Myocyte (in vitro differentiated cells): ENCODE measurements around the gene SMARCB1. TPM values are rescaled to one million over a fixed set of nuclear protein-coding genes. Genes with fewer than 3 reads are reported as not detected.

Experiments
- DNase-seq: peaks from one replicate; pipeline ENCODE4 v3.0.0-alpha.2; 2012; ENCODE audit warnings: low read depth
- total RNA-seq: library from RNA; depleted of rRNA; stranded (reverse); fragments of >200 nt; gene quantifications from 2 replicates; pipeline ENCODE4 v1.2.3, GENCODE V29; 2014

Gene SMARCB1
- total RNA-seq, 1 donor from 2014 or later: 58.8 TPM

DNA sequence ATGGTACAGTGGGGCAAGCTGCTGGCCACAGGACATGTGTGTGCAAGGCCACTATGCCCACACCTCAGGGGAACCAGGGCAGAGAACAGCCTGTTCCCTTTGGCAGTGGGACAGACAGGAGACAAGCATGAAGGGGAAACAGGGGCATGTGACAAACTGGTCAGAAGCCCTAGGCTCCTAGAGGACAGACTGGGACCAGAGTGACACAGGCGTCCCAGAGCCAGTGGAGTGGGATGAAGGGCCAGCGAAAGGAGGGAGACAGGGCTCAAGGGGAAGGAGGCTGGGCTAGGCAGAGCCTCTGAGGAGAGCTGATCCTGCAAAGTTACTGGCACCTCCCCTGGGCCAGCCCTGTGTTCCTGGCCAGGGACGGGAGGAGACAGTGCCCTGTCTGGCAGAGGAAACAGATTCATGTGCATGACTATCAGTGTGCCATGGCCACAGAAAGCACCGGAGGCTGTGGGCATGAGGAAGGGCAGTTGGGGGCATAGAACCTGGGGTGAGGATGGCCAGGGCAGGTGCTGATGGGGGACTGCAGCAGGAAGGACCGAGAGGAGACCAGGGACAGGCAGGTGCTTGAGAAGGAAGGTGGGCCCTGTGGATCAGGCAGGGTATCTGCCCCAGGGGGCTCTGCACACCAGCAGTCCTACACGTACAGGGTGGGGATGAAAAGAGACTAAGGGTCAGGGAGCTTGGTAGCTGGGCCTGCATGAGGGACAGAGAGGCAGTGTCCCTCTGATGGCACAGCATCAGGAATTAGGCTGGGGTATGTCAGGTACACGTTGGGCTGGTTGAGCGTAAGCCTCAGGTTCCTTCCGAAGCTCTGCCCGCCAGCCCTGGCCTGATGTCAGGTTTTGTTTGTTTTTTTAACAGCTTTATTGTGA is 42.3 kb downstream of the SMARCB1 start:
- no peak for DNase-seq

DNA sequence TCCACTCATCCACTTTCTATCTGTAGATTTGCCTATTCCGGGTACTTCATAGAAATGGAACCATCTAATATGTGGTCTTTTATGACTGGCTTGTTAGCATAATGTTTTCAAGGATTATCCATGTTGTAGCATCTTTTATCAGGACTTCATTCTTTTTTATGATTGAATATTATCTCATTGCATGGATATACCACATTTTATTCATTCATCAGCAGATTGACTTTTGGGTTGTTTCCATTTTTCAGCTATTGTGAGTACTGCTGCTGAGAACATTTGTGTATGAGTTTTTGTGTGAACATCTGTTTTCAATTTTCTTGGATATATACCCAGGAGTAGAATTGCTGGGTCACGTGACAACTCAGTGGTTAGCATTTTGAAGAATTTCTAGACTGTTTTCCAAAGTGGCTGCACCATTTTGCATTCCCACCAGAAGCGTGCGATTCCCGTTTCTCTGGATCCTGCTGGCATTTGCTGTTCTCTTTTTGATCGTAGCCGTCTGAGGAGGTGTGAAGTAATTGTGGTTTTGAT is 43.1 kb downstream of the SMARCB1 start:
- DNase-seq: peak; percentile 65

DNA sequence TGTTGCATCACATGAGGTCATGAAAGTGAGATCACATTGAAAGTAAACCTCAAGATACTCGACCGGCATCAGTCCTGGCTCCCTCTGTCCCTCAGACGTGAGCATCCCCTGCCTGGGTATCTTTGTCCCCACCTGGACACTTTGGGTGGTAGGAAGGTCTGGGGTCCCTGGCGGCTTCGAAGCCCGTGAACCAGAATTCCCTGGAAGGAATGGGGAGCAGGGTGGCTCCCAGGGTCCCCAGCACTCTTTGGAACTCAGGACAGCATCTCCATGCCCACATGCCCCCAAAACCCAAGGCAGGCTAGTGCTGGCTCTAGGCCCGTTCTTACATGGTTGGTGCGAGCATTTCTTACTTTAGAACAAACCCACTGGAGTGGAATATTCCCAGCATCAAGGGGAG is 44.5 kb downstream of the SMARCB1 start:
- no peak for DNase-seq

DNA sequence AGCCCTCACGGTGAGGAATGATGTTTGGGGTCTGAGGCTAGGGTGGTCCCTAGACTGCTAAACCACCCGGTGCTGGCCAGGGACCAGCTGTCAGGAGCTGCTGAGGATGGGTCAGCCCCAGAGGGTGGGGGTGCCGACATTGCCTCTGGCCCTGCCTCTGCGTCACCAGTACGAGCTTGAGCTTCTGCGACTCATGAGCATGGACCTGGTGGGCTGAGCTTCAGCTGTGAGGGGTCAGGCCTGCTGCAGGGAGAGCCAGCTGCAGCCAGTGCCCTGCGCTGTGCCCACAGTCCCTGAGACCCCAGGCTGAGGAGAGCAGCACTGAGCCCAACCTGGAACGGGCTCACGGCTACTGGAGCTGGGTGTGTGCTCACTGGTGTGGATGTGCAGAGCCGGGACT is 45.0 kb downstream of the SMARCB1 start:
- no peak for DNase-seq

DNA sequence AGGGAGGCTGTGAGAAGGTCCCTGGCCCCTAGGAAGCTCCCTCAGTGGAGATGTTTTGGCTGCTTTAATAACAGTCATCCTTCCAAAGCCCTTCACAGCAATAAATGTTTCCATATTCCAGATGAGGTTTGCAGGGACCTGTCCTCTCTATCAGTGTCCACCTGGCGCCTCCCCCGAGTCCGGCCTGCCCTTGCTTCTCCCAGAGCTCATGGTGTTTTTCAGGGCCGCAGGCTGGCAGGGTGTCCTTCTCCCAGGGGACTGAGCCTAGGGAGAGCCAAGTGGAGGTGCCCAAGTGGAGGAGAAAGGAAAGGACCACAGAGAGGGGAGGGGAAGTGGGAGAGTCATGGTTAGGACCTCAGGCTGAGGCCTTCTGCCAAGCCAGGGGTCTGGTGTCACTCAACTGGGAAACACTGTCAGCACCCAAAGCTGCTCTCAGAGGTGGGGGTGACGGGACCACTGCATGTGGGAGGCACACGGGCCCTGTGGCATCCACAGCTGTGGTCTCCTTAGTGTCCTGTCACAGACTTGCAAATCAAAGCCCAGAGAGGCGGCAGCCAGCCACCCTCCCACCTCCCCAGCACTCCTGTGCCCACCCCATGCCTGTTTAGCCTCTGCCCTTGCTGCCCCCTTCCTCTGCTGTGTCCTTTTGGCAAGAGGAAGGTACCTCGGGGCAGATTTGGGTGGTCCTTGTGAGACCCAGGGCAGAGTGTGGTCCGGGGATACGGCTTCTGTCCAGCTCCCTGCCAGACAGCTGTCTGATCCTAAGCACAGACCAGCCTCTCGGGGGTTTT is 45.7 kb downstream of the SMARCB1 start:
- DNase-seq: peak; percentile 38

DNA sequence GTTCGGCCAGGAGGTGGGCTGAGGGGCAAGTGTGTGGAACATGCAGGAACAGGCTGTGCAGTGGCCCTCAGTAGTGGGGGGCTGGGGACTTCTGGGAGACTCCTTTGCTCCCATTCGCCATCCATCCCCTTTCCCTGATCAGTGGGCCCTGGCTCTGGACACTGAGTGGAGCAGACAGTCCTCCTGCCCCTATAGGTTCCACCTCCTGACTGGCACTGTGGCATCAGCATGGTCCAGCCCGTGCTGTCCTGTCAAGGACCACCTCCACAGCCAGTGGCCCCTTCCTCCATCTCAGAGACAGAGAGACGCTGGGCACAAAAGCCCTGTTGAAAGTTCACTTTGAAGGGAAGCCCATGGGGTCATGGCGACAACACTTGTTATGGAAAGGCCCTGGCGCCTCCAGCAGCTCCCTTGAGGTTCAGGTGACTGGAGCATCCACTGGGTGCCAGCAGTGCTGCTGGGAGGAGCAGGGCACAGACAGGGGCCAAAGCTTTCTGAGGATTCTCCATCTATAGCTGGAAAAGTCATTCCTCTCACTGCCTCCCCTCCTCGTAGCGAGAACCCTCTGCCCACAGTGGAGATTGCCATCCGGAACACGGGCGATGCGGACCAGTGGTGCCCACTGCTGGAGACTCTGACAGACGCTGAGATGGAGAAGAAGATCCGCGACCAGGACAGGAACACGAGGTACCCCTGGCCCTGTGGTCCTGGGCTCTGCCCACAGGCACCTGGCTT is 46.4 kb downstream of the SMARCB1 start:
- DNase-seq: no peak

DNA sequence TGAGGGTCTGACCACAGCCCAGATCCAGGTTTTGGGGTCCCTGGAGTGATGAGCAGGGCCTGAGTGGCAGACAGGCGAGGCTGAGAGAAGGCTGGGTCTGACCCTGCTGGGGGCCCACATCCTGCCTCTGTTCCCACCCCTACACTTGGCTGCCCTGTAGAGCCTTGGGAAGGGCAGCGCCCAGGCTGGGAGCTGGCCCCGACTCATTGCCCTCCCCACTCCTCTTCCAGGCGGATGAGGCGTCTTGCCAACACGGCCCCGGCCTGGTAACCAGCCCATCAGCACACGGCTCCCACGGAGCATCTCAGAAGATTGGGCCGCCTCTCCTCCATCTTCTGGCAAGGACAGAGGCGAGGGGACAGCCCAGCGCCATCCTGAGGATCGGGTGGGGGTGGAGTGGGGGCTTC is 47.1 kb downstream of the SMARCB1 start:
- no peak for DNase-seq

DNA sequence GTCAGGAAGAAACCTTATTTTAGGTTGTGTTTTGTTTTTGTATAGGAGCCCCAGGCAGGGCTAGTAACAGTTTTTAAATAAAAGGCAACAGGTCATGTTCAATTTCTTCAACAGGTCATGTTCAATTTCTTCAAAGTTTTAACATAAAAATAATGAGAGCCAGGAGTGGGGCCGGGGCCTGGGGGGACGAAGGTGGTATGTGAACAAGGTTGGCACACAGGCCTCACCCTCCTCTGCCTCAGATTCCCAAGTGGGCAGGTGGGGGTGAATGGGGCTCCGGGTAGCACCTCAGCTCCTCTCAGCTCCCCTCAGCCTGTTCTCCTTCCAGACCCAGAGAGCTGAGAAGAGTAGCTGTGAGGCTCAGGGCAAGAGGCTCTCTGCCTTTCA is 47.6 kb downstream of the SMARCB1 start:
- no peak for DNase-seq

DNA sequence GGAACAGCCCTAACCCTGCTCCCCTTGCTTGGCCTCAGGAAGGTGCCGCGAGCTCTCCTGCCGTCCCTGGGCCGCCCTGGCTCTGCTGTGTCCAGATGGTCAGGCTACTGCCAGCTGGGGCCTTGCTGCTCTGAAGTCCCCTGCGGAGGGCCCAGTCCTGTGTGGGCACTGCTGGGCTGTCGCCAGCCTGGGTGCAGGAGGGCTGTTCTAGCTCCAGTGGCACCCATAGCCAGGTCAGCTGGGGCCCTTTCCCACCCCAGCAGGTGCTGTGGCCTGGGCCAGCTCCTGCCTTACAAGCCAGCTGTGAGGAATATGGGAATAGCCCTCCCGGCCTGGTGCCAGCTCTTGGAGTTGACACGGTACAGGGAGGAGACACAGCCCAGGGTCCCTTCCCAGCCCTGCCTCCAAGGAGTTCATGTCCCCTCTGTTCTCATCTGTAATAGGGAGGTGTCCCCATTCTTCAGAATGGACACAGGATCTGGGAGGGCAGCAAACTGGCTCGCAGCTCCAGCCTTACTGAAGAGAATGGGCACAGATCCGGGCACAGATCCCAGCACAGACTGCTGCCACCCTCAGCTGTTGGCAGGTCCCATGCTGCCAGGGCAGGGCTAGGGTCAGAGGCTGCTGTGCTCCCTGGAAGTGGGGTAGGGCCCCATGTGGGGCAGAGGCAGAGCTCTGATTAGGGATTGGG is 48.2 kb downstream of the SMARCB1 start:
- DNase-seq: peak; percentile 89

DNA sequence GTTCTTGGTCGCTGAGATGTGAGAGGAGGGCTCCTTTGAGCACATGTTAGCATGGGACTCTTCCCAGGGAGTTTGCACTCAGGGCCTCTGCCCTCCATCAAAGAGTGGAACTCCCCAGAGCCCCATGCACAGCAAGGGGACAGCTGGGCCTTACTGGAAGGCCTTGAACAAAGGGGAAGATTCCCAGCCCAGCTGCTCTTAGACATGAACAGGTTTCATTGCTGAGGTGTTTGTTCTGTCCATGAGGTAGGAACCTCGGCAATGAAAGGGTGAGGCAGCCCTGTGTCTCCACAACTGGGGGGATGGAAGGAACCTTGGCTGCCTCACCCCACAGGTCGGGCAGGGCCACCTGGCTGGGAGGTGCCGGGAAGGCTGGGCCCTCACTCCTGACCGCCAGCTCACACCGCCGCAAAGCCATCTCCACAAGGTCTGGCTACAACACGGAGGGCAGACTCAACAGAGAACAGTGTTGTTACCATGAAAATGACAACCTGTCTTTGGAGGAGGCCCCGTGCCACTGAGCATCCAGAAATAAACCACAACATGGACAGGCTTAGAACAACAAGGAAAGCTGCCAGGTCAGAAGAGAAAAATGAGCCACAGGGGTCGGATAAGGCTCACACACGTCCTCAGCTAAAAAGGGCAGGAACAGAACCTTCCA is 48.8 kb downstream of the SMARCB1 start:
- peak; percentile 69 for DNase-seq

DNA sequence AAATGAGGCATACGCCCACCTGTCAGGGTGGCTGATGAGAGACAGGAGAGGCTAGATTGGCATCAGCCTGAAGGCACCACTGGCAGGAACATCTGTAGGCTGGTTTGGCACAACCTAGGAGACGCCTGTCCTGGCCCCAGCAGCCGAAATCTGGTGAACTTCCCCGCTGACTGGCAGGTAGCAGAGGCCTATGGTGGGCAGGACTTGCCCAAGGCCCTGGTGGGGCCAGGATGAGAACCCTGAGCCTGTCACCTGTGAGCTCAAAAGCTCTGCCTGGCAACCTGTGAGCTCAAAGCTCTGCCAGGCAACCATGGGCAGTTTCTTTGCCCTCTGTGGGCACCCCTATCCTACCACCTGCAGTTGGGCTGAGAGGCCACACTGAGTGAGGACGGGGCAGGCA is 49.5 kb downstream of the SMARCB1 start:
- DNase-seq: no peak

DNA sequence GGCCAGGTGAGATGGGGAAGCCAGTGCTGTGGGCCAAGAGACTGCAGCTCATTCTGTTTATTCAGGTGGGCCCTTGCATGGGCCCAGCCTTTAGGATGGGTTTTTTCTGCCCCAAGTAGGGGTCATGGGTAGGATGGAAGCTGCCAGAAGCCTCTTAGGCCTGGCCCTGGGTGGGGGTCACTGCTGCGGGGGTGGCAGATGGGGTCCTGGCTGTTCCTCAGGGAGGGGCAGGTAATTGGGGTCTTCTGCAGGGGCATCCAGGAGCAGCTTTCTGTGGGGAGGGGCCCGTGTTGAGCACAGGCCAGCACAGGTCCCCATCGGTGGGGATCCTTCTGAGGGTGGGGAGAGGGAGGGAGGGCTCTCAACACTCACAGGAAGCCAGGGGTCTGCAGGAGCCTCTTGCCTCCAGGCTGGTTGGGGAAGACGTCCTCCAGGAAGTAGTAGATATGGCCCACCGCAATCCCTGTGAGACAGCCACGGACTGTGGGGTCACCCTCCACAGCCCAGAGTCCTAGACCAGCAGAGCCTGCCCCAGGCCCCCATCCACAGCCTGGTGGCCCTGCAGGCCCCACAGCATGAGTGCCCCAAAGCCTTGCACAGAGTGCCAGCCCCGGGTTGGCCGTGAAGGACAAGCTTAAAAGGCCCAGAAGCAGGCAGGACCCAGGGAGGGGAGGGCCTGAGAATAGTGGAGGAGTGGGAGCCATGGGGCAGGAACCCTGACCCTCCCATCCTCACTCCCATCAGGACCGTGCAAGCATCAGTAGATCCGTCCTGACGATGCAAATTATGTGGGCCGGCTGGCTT is 50.1 kb downstream of the SMARCB1 start:
- DNase-seq: no peak

DNA sequence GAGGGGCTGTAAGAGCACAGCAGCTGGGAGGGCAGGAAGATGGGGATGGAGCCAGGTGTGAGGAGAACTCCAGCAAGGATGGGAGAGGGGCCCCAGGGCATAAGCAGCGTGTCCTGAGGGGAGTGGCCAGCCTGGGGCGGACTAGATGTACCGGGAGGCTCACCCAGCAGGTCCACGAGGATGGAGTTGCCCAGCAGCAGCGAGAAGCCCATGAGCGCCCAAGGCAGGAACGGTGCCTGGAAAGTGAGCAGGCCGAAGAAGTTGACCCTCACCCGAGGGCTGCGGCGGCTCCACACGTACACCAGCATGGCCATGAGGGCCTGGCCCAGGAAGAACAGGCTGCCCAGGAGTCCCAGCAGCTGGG is 50.7 kb downstream of the SMARCB1 start:
- no peak for DNase-seq

DNA sequence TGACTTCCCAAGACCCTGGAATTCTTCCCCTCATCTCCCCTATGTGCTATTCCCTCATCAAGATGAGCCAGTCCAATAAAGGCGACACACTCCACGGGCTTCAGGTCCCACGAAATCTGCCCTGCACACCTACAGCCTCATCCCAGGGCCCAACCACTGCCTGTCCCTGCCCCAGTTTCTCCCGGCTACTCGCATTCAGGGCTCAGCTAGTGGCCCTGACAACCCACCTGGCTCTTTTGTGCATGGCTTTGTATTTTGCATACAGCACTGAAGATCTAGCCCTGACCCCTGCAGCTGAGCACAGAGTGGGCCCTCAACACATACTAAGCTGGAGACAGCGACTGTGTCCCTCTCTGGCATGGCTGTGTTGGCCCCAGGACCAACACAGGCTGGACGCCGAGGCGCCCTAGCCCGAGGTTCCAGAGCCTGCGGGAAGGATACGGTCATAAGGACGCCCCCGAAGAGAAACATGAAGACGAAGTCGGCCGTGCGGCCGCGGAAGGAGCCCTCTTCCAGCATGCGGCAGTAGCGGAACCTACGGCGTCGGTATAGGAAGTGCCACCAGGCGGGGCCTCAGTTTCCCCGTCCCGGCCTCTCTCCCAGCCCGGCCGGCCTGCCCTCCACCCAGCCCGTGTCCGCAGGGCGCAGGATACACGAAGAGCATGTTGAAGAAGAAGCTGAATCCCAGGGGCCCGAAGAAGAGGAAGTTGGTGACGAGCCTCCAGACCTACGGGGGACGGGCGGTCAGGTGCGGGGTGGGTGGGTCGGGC is 51.3 kb downstream of the SMARCB1 start:
- no peak for DNase-seq

DNA sequence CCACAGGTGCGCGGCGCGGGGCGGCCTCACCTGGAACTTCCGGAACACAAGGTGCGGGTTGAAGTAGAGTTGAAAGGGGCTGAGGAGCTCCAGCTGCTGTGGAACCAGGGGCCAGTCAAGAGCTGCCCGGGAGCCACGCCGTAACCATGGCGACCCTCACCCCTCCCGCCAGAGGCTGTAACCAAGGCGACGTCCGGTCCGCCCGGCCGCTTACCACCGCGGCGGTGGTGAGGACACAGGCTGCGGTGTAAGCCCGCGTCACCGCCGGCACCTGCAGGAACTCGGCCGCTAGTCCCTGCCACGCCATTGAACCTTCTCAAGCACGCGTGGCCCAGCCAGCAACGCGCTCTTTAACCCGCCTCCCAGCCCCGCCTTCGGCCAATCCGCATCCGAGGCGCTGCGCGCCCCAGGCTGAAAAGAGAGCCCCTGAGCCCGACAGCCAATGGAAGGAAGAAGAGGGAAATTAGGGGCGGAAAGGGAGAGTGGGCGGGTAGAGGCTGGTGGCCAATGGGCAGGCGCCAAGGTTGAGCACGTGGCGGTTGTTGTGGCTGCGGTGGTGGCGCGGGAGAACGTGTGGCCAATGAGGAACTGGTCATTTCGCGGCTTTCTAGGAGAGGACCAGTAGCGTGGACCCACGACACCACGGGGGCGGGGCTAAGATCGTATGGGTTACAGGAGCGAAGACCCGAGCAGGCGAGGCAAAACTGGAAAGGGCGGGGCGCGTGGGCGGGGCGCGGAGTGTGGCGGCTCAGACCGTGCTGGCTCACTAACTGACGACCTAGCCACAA is 52.1 kb downstream of the SMARCB1 start, which contains the start of gene DERL3:
TSS of gene DERL3 (minus strand) at position 326 of the 788 bp plus-strand sequence. CDS start at position 307, 19 bp downstream.
- DNase-seq: peak; percentile 85

DNA sequence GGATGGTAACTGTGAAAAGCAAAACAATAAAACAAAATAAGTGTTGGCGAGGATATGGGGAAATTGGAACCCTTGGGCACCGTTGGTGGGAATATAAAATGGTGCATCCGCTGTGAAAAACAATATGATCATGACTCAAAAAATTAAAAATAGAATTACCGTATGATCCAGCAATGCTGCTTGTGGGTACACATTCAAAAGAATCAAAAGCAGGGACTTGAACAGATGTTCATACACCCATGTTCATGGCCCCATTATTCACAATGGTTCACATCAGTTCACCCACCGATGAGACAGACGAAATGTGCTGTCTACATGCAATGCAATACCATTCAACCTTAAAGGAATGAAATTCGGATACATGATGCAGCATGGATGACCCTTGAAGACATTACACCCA is 53.3 kb downstream of the SMARCB1 start:
- DNase-seq: peak; percentile 80

DNA sequence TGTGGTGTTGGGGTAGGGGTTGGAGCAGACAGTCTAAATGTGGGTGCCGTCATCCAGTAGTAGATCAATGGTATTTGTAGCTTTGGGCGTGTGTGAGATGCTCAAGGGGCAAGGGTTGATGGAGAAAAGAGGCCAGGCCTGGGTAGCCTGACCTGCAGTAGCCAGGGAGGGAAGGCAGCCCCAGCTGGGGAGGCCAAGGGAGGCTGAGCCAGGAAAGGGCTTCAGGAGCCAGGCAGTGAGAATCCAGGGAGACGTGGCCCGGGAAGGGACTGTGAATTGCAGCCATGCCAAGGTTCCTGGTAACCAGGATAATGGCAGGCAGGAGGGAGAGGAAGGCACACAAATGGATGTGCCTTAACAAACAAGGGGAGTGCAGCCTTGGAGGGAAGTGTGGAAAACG is 54.5 kb downstream of the SMARCB1 start:
- DNase-seq: no peak
